ENCODE data around the gene PFKP. TPM values are rescaled to one million over a fixed set of nuclear protein-coding genes. Genes with fewer than 3 reads are reported as not detected.
A peak's percentile ranks its signal among the peaks of the same experiment; 100 is the strongest.

The PFKP gene
- total and polyA plus RNA-seq, 4 donors, result 15.1 to 49.8 (median 31.8) TPM

GRCh38 chr10:3141351-3142005, 74.1 kb downstream of the PFKP start:
- TF ChIP-seq CTCF (IDR thresholded peaks at IDR 0.05; ENCODE audit: control extremely low read depth, extremely low read depth), result no peak
- ATAC-seq (ENCODE audit: insufficient read depth, low FRiP score) (no peak), DNase-seq (peak in 1 of 3 donors; percentile 57)
- Histone ChIP-seq H3K27me3 (ENCODE audit: control insufficient read depth in 3 of 3, insufficient read depth in 3 of 3, low read length in 2 of 3) (no peaks in the 10 kb centered on the region), H3K36me3 (ENCODE audit: control insufficient read depth in 4 of 4, insufficient read depth in 4 of 4, low read length in 4 of 4) (peaks cover 30 to 74% (median 61%) of the 10 kb centered on the region in 4 donors), H3K4me1 (ENCODE audit: control insufficient read depth in 5 of 5, insufficient read depth in 5 of 5, low read length in 5 of 5) (peaks cover 0 to under 1% (median 0%) of the 10 kb centered on the region in 5 donors), H3K9ac (ENCODE audit: insufficient read depth in 1 of 2, low read length in 2 of 2) (no peak overlapping the region), H3K9me3 (ENCODE audit: control insufficient read depth in 4 of 4, insufficient read depth in 3 of 4, low read length in 3 of 4) (no peaks in the 10 kb centered on the region), H3K4me3 (no peak overlapping the region), H3K27ac (ENCODE audit: low read depth in 1 of 2, low read length in 1 of 2) (no peak overlapping the region)
- WGBS, 2 donors, result 93 to 96% methylated on average over 21 of the region's 21 CpGs

- ATAC-seq (ENCODE audit: insufficient read depth, low FRiP score) (no peak), DNase-seq (no peak)
- peaks cover 33 to 68% (median 60%) of the 10 kb centered on the region in 4 donors for H3K36me3 ChIP-seq (ENCODE audit: control insufficient read depth in 4 of 4, insufficient read depth in 4 of 4, low read length in 4 of 4)
- no peaks in the 10 kb centered on the region for H3K27me3 ChIP-seq (ENCODE audit: control insufficient read depth in 3 of 3, insufficient read depth in 3 of 3, low read length in 2 of 3)
- TF ChIP-seq CTCF (IDR thresholded peaks at IDR 0.05; ENCODE audit: control extremely low read depth, extremely low read depth), result no peak
- H3K27ac ChIP-seq (ENCODE audit: low read depth in 1 of 2, low read length in 1 of 2), result no peak overlapping the region
- no peak overlapping the region for H3K9ac ChIP-seq (ENCODE audit: insufficient read depth in 1 of 2, low read length in 2 of 2)
- no peak overlapping the region for H3K4me3 ChIP-seq
- WGBS, 2 donors, result 87 to 92% methylated on average over 14 of the region's 14 CpGs
- no peaks in the 10 kb centered on the region for H3K4me1 ChIP-seq (ENCODE audit: control insufficient read depth in 5 of 5, insufficient read depth in 5 of 5, low read length in 5 of 5)
- H3K9me3 ChIP-seq (ENCODE audit: control insufficient read depth in 4 of 4, insufficient read depth in 3 of 4, low read length in 3 of 4), result no peaks in the 10 kb centered on the region
Measured at GRCh38 chr10:3142146-3142875, 75.0 kb downstream of the PFKP start.

GRCh38 chr10:3143366-3143765, 76.0 kb downstream of the PFKP start:
- Histone ChIP-seq H3K27me3 (ENCODE audit: control insufficient read depth in 3 of 3, insufficient read depth in 3 of 3, low read length in 2 of 3) (no peaks in the 10 kb centered on the region), H3K4me1 (ENCODE audit: control insufficient read depth in 5 of 5, insufficient read depth in 5 of 5, low read length in 5 of 5) (no peaks in the 10 kb centered on the region), H3K4me3 (no peak overlapping the region), H3K9me3 (ENCODE audit: control insufficient read depth in 4 of 4, insufficient read depth in 3 of 4, low read length in 3 of 4) (no peaks in the 10 kb centered on the region), H3K9ac (ENCODE audit: insufficient read depth in 1 of 2, low read length in 2 of 2) (no peak overlapping the region), H3K27ac (ENCODE audit: low read depth in 1 of 2, low read length in 1 of 2) (no peak overlapping the region), H3K36me3 (ENCODE audit: control insufficient read depth in 4 of 4, insufficient read depth in 4 of 4, low read length in 4 of 4) (peaks cover 30 to 65% (median 58%) of the 10 kb centered on the region in 4 donors)
- WGBS, 2 donors, result 96% methylated on average over 17 of the region's 17 CpGs
- DNase-seq (no peak), ATAC-seq (ENCODE audit: insufficient read depth, low FRiP score) (no peak)
- TF ChIP-seq CTCF (IDR thresholded peaks at IDR 0.05; ENCODE audit: control extremely low read depth, extremely low read depth), result no peak

All from lung (tissue), 12 donors.